ENCODE results near the gene GART.

Gene GART

GRCh38 chr21:33554236-33554981, 12.5 kb upstream of the GART start:
- DNase-seq (ENCODE audit: low read depth in 2 of 2) = no peak

- DNase-seq (ENCODE audit: low read depth in 2 of 2) = no peak
Measured at GRCh38 chr21:33552999-33553598, 11.2 kb upstream of the GART start.

- no peak for DNase-seq (ENCODE audit: low read depth in 2 of 2)
Measured at GRCh38 chr21:33552093-33552998, 10.4 kb upstream of the GART start.

GRCh38 chr21:33551664-33552063, 9.7 kb upstream of the GART start:
- DNase-seq (ENCODE audit: low read depth in 2 of 2) = no peak

- DNase-seq (ENCODE audit: low read depth in 2 of 2) = no peak
Measured at GRCh38 chr21:33550772-33551660, 9.1 kb upstream of the GART start.

GRCh38 chr21:33549848-33550771, 8.2 kb upstream of the GART start:
- no peak for DNase-seq (ENCODE audit: low read depth in 2 of 2)

- no peak for DNase-seq (ENCODE audit: low read depth in 2 of 2)
Measured at GRCh38 chr21:33546086-33546485, 4.2 kb upstream of the GART start.

- DNase-seq (ENCODE audit: low read depth in 2 of 2) = no peak
Measured at GRCh38 chr21:33544451-33545195, 2.7 kb upstream of the GART start.

- DNase-seq (ENCODE audit: low read depth in 2 of 2) = peak; percentile 71 to 74
Measured at GRCh38 chr21:33543505-33544129, 1.7 kb upstream of the GART start.

GRCh38 chr21:33542640-33543504, 955 bp upstream of the GART start, which contains the start of gene SON:
SON (plus strand) TSS chr21:33543038; CDS start chr21:33543093, 55 bp downstream.
- peak; percentile 93 to 97 for DNase-seq (ENCODE audit: low read depth in 2 of 2)

GRCh38 chr21:33541105-33541711, 709 bp downstream of the GART start:
- DNase-seq (ENCODE audit: low read depth in 2 of 2) = peak in 1 of 2 donors; percentile 7

- no peak for DNase-seq (ENCODE audit: low read depth in 2 of 2)
Measured at GRCh38 chr21:33540711-33541104, 1.2 kb downstream of the GART start.

GRCh38 chr21:33539616-33540015, 2.3 kb downstream of the GART start:
- DNase-seq (ENCODE audit: low read depth in 2 of 2) = no peak

- DNase-seq (ENCODE audit: low read depth in 2 of 2) = no peak
Measured at GRCh38 chr21:33537212-33537611, 4.7 kb downstream of the GART start.

- DNase-seq (ENCODE audit: low read depth in 2 of 2) = no peak
Measured at GRCh38 chr21:33531007-33531406, 10.9 kb downstream of the GART start.

GRCh38 chr21:33522953-33523349, 19.0 kb downstream of the GART start:
- no peak for DNase-seq (ENCODE audit: low read depth in 2 of 2)

GRCh38 chr21:33522297-33522952, 19.5 kb downstream of the GART start:
- DNase-seq (ENCODE audit: low read depth in 2 of 2) = no peak

Data from stimulated activated CD4-positive, alpha-beta T cell treated with anti-CD3 and anti-CD28 coated beads, Interleukin-4, amount 100 ng/mL, for 48 hours (primary cell).